IMR-90 (cell line): ENCODE measurements around the gene GPATCH8. TPM values are rescaled to one million over a fixed set of nuclear protein-coding genes. Genes with fewer than 3 reads are reported as not detected.
A peak's percentile ranks its signal among the peaks of the same experiment; 100 is the strongest.

ENCODE experiments used
- ATAC-seq: fragments of 200-7000 bp; cut with Tn5 transposase; 2 replicates; pipeline ENCODE4 v1.9.1; 2020; ENCODE audit warnings: low read depth, mild to moderate bottlenecking, moderate library complexity
- BruUV-seq: library from RNA; stranded (reverse); fragments of 400-500 nt; replicated peaks from 2 replicates; lab custom pipeline; 2021; lab: Mats Ljungman, UMichigan
- CTCF ChIA-PET: fragments of 300-600 bp; formaldehyde crosslinking; extraction: SDS; loops from one replicate; lab custom pipeline; 2021; ENCODE audit warnings: antibody characterized with exemption; lab: Yijun Ruan, JAX
- POLR2A ChIA-PET: fragments of 300-600 bp; sonication (Branson Sonifier 250); formaldehyde crosslinking; loops from one replicate; lab custom pipeline; 2022; ENCODE audit warnings: antibody characterized with exemption; ENCODE audit not compliant: unreplicated experiment; lab: Charles Lee
- DNase-seq: peaks from one replicate; pipeline ENCODE4 v3.0.0; 2013
- H2AFZ ChIP-seq: replicated peaks from 2 replicates; pipeline ENCODE3; 2013; ENCODE audit warnings: low read length, mild to moderate bottlenecking; ENCODE audit not compliant: poor library complexity
- H2AK5ac ChIP-seq: 2 replicates; pipeline ENCODE4 v1.6.1; 2013; ENCODE audit warnings: low read depth, low read length, inconsistent platforms
- H2AK9ac ChIP-seq: replicated peaks from 2 replicates; pipeline ENCODE3; 2013; ENCODE audit warnings: mild to moderate bottlenecking, low read depth, low read length, moderate library complexity; ENCODE audit not compliant: poor library complexity
- H2BK120ac ChIP-seq: 2 replicates; pipeline ENCODE4 v1.6.1; 2013; ENCODE audit warnings: low read depth, low read length, inconsistent platforms
- H2BK15ac ChIP-seq: 3 replicates; pipeline ENCODE4 v1.6.1; 2013; ENCODE audit warnings: low read depth, low read length, inconsistent platforms
- H2BK20ac ChIP-seq: 2 replicates; pipeline ENCODE4 v1.6.1; 2013; ENCODE audit warnings: low read depth, mild to moderate bottlenecking, inconsistent platforms, low read length, moderate library complexity
- H2BK5ac ChIP-seq: 2 replicates; pipeline ENCODE4 v1.6.1; 2013; ENCODE audit warnings: mild to moderate bottlenecking, low read depth, low read length, inconsistent platforms; ENCODE audit not compliant: poor library complexity, severe bottlenecking
- H3K14ac ChIP-seq: replicated peaks from 2 replicates; pipeline ENCODE4 v1.6.1; 2013; ENCODE audit warnings: low read depth, low read length, inconsistent platforms
- H3K18ac ChIP-seq: 2 replicates; pipeline ENCODE4 v1.6.1; 2013; ENCODE audit warnings: low read depth, low read length, control low read depth
- H3K23ac ChIP-seq: 2 replicates; pipeline ENCODE4 v1.6.1; 2013; ENCODE audit warnings: low read depth, low read length, inconsistent platforms
- H3K27ac ChIP-seq: 2 replicates; pipeline ENCODE4 v1.5.1; 2013; ENCODE audit warnings: mild to moderate bottlenecking, control low read depth, low read length; ENCODE audit not compliant: insufficient read depth
- H3K27me3 ChIP-seq: 2 replicates; pipeline ENCODE4 v1.6.1; 2013; ENCODE audit warnings: low read length; ENCODE audit not compliant: control insufficient read depth, insufficient read depth
- H3K36me3 ChIP-seq: 2 replicates; pipeline ENCODE4 v1.6.1; 2013; ENCODE audit warnings: low read length, mixed read lengths; ENCODE audit not compliant: control insufficient read depth, insufficient read depth
- H3K4ac ChIP-seq: 2 replicates; pipeline ENCODE4 v1.6.1; 2013; ENCODE audit warnings: low read depth, low read length, inconsistent platforms
- H3K4me1 ChIP-seq: 2 replicates; pipeline ENCODE4 v1.6.1; 2013; ENCODE audit warnings: low read length, mixed read lengths; ENCODE audit not compliant: control insufficient read depth, insufficient read depth
- H3K4me2 ChIP-seq: 2 replicates; pipeline ENCODE4 v1.6.1; 2013; ENCODE audit warnings: low read depth, mild to moderate bottlenecking, control low read depth, low read length, moderate library complexity
- H3K4me3 ChIP-seq: 2 replicates; pipeline ENCODE4 v1.5.1; 2013; ENCODE audit warnings: low read depth, mild to moderate bottlenecking, control low read depth, low read length, moderate library complexity; ENCODE audit not compliant: insufficient read depth
- H3K56ac ChIP-seq: 2 replicates; pipeline ENCODE4 v1.6.1; 2013; ENCODE audit warnings: low read length, inconsistent platforms; ENCODE audit not compliant: insufficient read depth; ENCODE audit errors: extremely low read depth
- H3K79me1 ChIP-seq, 2 experiments: 2 replicates each; pipeline ENCODE4 v1.6.1; 2013; ENCODE audit warnings: low read length in 2 of 2, inconsistent platforms in 1 of 2, low read depth in 1 of 2
- H3K9ac ChIP-seq: 2 replicates; pipeline ENCODE4 v1.6.1; 2013; ENCODE audit warnings: low read depth, low read length, control low read depth
- H3K9me1 ChIP-seq: 2 replicates; pipeline ENCODE4 v1.6.1; 2013; ENCODE audit warnings: low read length, inconsistent platforms; ENCODE audit not compliant: insufficient read depth
- H3K9me3 ChIP-seq: 2 replicates; pipeline ENCODE4 v1.6.1; 2013; ENCODE audit warnings: low read length; ENCODE audit not compliant: control insufficient read depth, insufficient read depth
- H4K20me1 ChIP-seq: 2 replicates; pipeline ENCODE4 v1.6.1; 2013; ENCODE audit warnings: low read length, inconsistent platforms; ENCODE audit not compliant: insufficient read depth
- H4K5ac ChIP-seq: 2 replicates; pipeline ENCODE4 v1.6.1; 2013; ENCODE audit warnings: mild to moderate bottlenecking, low read depth, low read length, control low read depth
- H4K8ac ChIP-seq, 2 experiments: 2 replicates each; pipeline ENCODE4 v1.6.1; 2013; ENCODE audit warnings: low read depth in 2 of 2, low read length in 2 of 2, control low read depth in 1 of 2, inconsistent platforms in 1 of 2
- H4K91ac ChIP-seq: 2 replicates; pipeline ENCODE4 v1.6.1; 2013; ENCODE audit warnings: low read depth, low read length, inconsistent platforms; ENCODE audit not compliant: insufficient read depth
- POLR2A ChIP-seq: IDR thresholded peaks from 2 replicates; pipeline ENCODE4 v1.6.1; 2012; ENCODE audit warnings: mild to moderate bottlenecking, low read depth, low read length
- WGBS, 2 experiments: methylation state at CpG; one replicate each; pipeline versions ENCODE4 v1.1.5 to v1.1.7; 2013; ENCODE audit warnings: missing lambda C conversion rate in 2 of 2; ENCODE audit not compliant: insufficient read length in 1 of 2; ENCODE audit errors: extremely low coverage in 2 of 2; 5-methylcytosine and 5-hydroxymethylcytosine counted together
- dilution Hi-C: fragments of 300-500 bp; cut with HindIII; formaldehyde crosslinking; loops from one replicate; pipeline ENCODE4 v1.14.3; 2018; ENCODE audit warnings: low sequenced_read_pairs; ENCODE audit not compliant: unreplicated experiment
- in situ Hi-C: fragments of 300-500 bp; cut with MboI; formaldehyde crosslinking; loops from 3 replicates; pipeline ENCODE4 v1.14.3; 2019; ENCODE audit warnings: low sequenced_read_pairs, inconsistent platforms, mixed read lengths
- intact Hi-C: fragments of 100-400 bp; cut with micrococcal nuclease; formaldehyde crosslinking; loops from 2 replicates; pipeline ENCODE4 v1.10.0; 2022
- polyA plus RNA-seq, 3 experiments: library from polyadenylated mRNA; depleted of rRNA; stranded (reverse); fragments of >200 nt; gene quantifications; 2 replicates each; pipeline ENCODE4 v1.2.3, GENCODE V29; 2012; ENCODE audit warnings: low replicate concordance in 1 of 3
- total RNA-seq: library from RNA; depleted of rRNA; stranded (reverse); fragments of >200 nt; gene quantifications from 2 replicates; pipeline ENCODE4 v1.2.3, GENCODE V29; 2012

Gene GPATCH8
- total and polyA plus RNA-seq, 2 of the 4 experiments (the other 2 are of a cell fraction) = 8.8 to 13.2 TPM

DNA sequence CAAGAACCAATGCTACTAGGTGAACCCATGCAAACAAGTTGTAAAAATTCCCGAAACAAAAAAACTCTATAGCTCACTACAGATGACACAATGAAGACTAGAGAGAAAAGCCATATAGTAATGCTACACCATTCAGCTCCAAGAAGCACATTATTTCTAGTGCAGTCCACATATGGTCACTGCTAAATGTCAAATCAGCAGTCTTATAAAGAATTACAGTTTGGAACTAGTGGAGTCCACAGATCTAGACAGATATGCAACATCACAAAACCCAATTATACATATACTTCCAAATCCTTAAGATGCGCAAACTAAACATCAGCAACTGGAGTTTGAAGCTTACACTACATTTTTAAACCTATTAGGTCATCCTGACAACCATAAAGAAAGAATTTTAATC, 33.5 kb downstream of the GPATCH8 start:
- H4K20me1 ChIP-seq = peaks cover 33% of the 10 kb centered on the region
- H2BK120ac ChIP-seq = no peak overlapping the region
- H2BK5ac ChIP-seq = no peak overlapping the region
- no peak overlapping the region for H3K18ac ChIP-seq
- DNase-seq (peak; percentile 31), ATAC-seq (no peak; the same call in 1 of the 2 replicates)
- H2BK15ac ChIP-seq = no peak overlapping the region
- H3K4ac ChIP-seq = no peak overlapping the region
- no peak overlapping the region for H3K27ac ChIP-seq
- H3K23ac ChIP-seq = no peak overlapping the region
- H4K91ac ChIP-seq = no peak overlapping the region
- peaks cover 25 to 55% of the 10 kb centered on the region in 2 experiments; a peak in 3 of 4 replicates for H3K79me1 ChIP-seq
- no peak overlapping the region for H3K4me2 ChIP-seq
- no peaks in the 10 kb centered on the region for H3K27me3 ChIP-seq
- peaks cover 2% of the 10 kb centered on the region; the same call in 1 of the 2 replicates for H3K36me3 ChIP-seq
- no peak overlapping the region for H2BK20ac ChIP-seq
- POLR2A ChIA-PET = no interaction called here
- no peak overlapping the region for H3K4me3 ChIP-seq
- CTCF ChIA-PET = no interaction called here
- H3K9ac ChIP-seq = no peak overlapping the region
- no peak overlapping the region for H2AK5ac ChIP-seq
- in situ Hi-C loops (no loop called here), dilution Hi-C loops (no loop called here), intact Hi-C loops (no loop called here)
- no peak overlapping the region for H2AFZ ChIP-seq
- no TSS peak for BruUV-seq
- H3K14ac ChIP-seq = no peak overlapping the region
- no peak overlapping the region for H2AK9ac ChIP-seq
- 0 out of 2 replicates have a peak, but pooled peaks cover 3% of the 10 kb centered on the region for H3K9me1 ChIP-seq
- TF ChIP-seq POLR2A = no peak
- WGBS, 2 experiments = 100% methylated on average over 1 of the region's 2 CpGs; no CpG with 5 or more reads in 1 of the 2 experiments
- H3K56ac ChIP-seq = no peak overlapping the region
- H3K9me3 ChIP-seq = no peaks in the 10 kb centered on the region
- peaks cover 5% of the 10 kb centered on the region for H3K4me1 ChIP-seq
- H4K8ac ChIP-seq = no peak overlapping the region
- no peak overlapping the region for H4K5ac ChIP-seq
